Stimulated activated naive CD8-positive, alpha-beta T cell treated with anti-CD3 and anti-CD28 coated beads, Interleukin-15, amount 100 ng/mL, for 72 hours (primary cell): ENCODE data around the gene MAGEB3.
A peak's percentile ranks its signal among the peaks of the same experiment; 100 is the strongest.
"Not testable (repeated sequence)": the region's sequence is repeated elsewhere in the genome, so short reads cannot be mapped to it uniquely, and the experiment has no call there.

Experiments used
- ATAC-seq: fragments of 150-1000 bp; cut with Tn5 transposase; 2 replicates; pipeline ENCODE4 v1.10.0; 2021; ENCODE audit warnings: mild to moderate bottlenecking, moderate library complexity
- DNase-seq, 2 donors: peaks; one replicate each; pipeline ENCODE4 v3.0.0; 2021 to 2022
- H3K27ac Mint-ChIP-seq, 2 donors: one replicate each; pipeline ENCODE4 v1.8.0; 2022; ENCODE audit warnings: mild to moderate bottlenecking in 2 of 2, mixed read lengths in 2 of 2, moderate library complexity in 2 of 2
- H3K27me3 Mint-ChIP-seq: one replicate; pipeline ENCODE4 v1.8.0; 2022; ENCODE audit warnings: mixed read lengths
- H3K4me1 Mint-ChIP-seq: one replicate; pipeline ENCODE4 v1.8.0; 2022; ENCODE audit warnings: mild to moderate bottlenecking, mixed read lengths
- H3K4me3 Mint-ChIP-seq, 2 donors: one replicate each; pipeline ENCODE4 v1.8.0; 2022; ENCODE audit warnings: mild to moderate bottlenecking in 2 of 2, mixed read lengths in 2 of 2, moderate library complexity in 1 of 2
- H3K9me3 Mint-ChIP-seq, 2 donors: one replicate each; pipeline ENCODE4 v1.8.0; 2022; ENCODE audit warnings: mixed read lengths in 2 of 2

MAGEB3 gene, protein sequence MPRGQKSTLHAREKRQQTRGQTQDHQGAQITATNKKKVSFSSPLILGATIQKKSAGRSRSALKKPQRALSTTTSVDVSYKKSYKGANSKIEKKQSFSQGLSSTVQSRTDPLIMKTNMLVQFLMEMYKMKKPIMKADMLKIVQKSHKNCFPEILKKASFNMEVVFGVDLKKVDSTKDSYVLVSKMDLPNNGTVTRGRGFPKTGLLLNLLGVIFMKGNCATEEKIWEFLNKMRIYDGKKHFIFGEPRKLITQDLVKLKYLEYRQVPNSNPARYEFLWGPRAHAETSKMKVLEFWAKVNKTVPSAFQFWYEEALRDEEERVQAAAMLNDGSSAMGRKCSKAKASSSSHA

GRCh38 chrX:30230395-30230794 lies at the start of gene MAGEB3:
TSS of gene MAGEB3 (plus strand) at chrX:30230657. CDS start at chrX:30235925, 5,268 bp downstream.
- DNase-seq (no peak), ATAC-seq (no peak)
- no peaks in the 10 kb centered on the region for H3K27me3 Mint-ChIP-seq
- H3K27ac Mint-ChIP-seq: no peak within 1 kb of the TSS
- H3K4me1 Mint-ChIP-seq: no peaks in the 10 kb centered on the region
- no peak within 1 kb of the TSS for H3K4me3 Mint-ChIP-seq
- no peaks in the 10 kb centered on the region for H3K9me3 Mint-ChIP-seq

DNA sequence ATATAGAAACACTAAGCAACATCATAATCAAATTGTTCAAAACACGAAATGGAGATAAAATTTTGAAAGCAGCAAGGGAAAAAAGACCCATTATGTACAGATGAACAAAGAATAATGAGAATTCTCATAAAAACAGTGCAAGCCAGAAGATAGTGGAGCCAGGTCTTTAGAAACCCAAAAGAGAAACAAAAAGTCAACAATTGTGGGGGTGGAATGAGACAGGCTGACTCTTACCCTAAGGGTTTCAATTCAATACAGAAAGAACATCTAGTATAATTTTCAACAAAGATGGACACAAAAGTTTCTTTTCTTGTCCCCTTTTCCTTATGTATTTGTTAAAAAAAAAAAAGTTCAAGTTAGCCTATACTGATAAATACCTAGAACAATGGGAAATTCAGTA lies 49.1 kb upstream of the MAGEB3 start:
- ATAC-seq (no peak), DNase-seq (no peak)
- H3K4me1 Mint-ChIP-seq: no peaks in the 10 kb centered on the region
- no peaks in the 10 kb centered on the region for H3K27me3 Mint-ChIP-seq
- no peak overlapping the region for H3K27ac Mint-ChIP-seq
- no peak overlapping the region for H3K4me3 Mint-ChIP-seq
- H3K9me3 Mint-ChIP-seq: no peaks in the 10 kb centered on the region

DNA sequence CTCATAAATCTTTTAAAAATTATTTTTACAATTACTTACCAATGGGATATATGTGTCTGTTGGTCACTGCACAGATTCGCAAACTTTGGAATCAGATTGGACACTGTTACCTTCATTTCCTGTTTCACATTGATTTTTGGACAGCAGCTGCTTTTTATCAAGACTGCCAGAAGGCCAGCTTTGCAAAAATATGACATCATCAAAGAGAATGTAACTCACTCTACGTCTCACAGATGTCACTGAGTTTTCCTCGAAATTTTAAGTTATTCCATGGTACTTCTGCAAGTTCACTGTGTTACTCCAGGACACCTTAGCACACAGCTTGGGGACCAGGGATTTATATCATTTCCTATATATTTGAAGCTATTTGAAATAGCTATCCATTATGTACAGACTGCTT lies 46.9 kb upstream of the MAGEB3 start:
- H3K27ac Mint-ChIP-seq: no peak overlapping the region
- no peak overlapping the region for H3K4me3 Mint-ChIP-seq
- no peak for ATAC-seq
- no peaks in the 10 kb centered on the region for H3K9me3 Mint-ChIP-seq
- no peak for DNase-seq
- H3K4me1 Mint-ChIP-seq: no peaks in the 10 kb centered on the region
- H3K27me3 Mint-ChIP-seq: no peaks in the 10 kb centered on the region

- DNase-seq (no peak), ATAC-seq (no peak)
- Mint-ChIP-seq H3K27ac (no peak overlapping the region), H3K27me3 (no peaks in the 10 kb centered on the region), H3K4me1 (no peaks in the 10 kb centered on the region), H3K4me3 (no peak overlapping the region), H3K9me3 (no peaks in the 10 kb centered on the region)
Observed at GRCh38 chrX:30190426-30190825, 40.0 kb upstream of the MAGEB3 start.

- not testable (repeated sequence) for ATAC-seq, H3K4me1 Mint-ChIP-seq, DNase-seq, H3K27me3 Mint-ChIP-seq, H3K9me3 Mint-ChIP-seq, H3K4me3 Mint-ChIP-seq, H3K27ac Mint-ChIP-seq
Observed at GRCh38 chrX:30193910-30194309, 36.5 kb upstream of the MAGEB3 start.

DNA sequence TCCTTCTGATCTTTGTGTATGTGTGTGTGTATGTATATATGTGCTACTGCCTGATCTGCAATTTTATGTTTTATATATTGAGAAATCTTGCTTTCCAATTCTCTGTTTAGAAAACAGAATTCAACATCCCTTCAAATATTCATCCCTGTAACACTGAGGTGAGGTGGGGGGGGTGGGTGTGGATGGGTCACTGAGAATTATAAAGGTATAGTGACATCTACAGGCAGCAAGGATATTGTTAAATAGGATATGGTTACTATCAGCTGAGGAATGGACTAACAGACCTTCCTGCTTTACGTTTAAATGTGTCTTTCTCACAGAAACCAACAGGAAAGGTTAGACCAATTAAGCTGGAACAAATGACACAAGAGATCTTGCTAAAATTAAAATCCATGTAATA lies 34.1 kb upstream of the MAGEB3 start:
- H3K27me3 Mint-ChIP-seq: no peaks in the 10 kb centered on the region
- DNase-seq: no peak
- H3K27ac Mint-ChIP-seq: no peak overlapping the region
- no peak for ATAC-seq
- H3K4me3 Mint-ChIP-seq: no peak overlapping the region
- H3K4me1 Mint-ChIP-seq: no peaks in the 10 kb centered on the region
- H3K9me3 Mint-ChIP-seq: no peaks in the 10 kb centered on the region

GRCh38 chrX:30212172-30212571 lies 18.3 kb upstream of the MAGEB3 start:
- H3K9me3 Mint-ChIP-seq: no peaks in the 10 kb centered on the region
- no peak overlapping the region for H3K4me3 Mint-ChIP-seq
- no peak overlapping the region for H3K27ac Mint-ChIP-seq
- DNase-seq (no peak), ATAC-seq (no peak)
- H3K4me1 Mint-ChIP-seq: no peaks in the 10 kb centered on the region
- peaks cover 6% of the 10 kb centered on the region for H3K27me3 Mint-ChIP-seq

DNA sequence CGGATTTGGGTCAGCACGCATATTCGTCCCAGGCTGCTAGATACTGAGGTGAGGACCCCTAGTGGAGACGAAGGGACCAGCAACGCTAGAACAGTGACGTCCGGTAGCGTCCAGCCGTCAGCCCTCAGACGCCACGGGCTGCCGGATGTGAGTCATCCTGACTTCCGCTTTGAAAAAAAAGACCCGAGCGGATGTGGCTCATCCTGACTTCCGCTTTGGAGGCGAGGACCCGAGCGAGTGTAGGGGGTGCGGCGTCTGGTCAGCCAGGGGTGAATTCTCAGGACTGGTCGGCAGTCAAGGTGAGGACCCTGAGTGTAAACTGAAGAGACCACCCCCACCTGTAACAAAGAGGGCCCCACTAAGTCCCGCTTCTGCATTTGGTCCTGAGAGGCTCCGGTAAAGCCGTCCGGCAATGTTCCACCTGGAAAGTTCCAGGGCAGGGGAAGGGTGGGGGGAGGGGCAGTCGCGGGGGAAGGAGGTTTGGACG lies 15.1 kb upstream of the MAGEB3 start, which contains the start of gene MAGEB2:
TSS of gene MAGEB2 (plus strand) at position 207 of the 487 bp plus-strand sequence. CDS start 3,018 bp downstream, outside the sequence.
- Mint-ChIP-seq H3K27me3 (peaks cover 6% of the 10 kb centered on the region), H3K27ac (peak within 1 kb of the TSS in 1 of 2 donors; percentile 65)

DNA sequence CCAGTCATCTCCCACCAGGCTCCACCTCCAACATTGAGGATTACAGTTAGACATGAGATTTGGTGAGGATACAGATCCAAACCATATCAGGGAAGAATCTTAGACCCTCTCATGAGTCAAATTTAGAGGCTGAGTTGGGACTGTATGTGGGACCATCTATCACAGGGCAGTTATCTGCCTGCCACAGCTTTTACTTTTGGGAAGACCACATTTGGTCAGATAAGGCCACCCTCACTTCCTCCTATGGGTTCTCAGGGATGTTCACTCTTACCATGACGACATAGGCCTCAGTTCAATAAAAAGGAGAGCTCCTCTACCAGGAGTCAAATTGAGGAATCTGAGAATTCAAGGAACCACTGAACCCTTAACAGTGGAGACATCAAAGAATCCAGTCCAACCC lies 13.0 kb upstream of the MAGEB3 start:
- no peaks in the 10 kb centered on the region for H3K4me1 Mint-ChIP-seq
- H3K27ac Mint-ChIP-seq: no peak overlapping the region
- H3K27me3 Mint-ChIP-seq: no peaks in the 10 kb centered on the region
- no peak for ATAC-seq
- H3K4me3 Mint-ChIP-seq: no peak overlapping the region
- no peaks in the 10 kb centered on the region for H3K9me3 Mint-ChIP-seq
- no peak for DNase-seq

More for the DNA sequence above, 15.1 kb upstream of the MAGEB3 start, which contains the start of gene MAGEB2:
- H3K9me3 Mint-ChIP-seq: no peaks in the 10 kb centered on the region
- H3K4me1 Mint-ChIP-seq: no peaks in the 10 kb centered on the region
- ATAC-seq (no peak), DNase-seq (no peak)
- H3K4me3 Mint-ChIP-seq: no peak within 1 kb of the TSS

GRCh38 chrX:30219372-30219771 lies 11.1 kb upstream of the MAGEB3 start:
- H3K4me3 Mint-ChIP-seq: no peak overlapping the region
- H3K9me3 Mint-ChIP-seq: no peaks in the 10 kb centered on the region

DNA sequence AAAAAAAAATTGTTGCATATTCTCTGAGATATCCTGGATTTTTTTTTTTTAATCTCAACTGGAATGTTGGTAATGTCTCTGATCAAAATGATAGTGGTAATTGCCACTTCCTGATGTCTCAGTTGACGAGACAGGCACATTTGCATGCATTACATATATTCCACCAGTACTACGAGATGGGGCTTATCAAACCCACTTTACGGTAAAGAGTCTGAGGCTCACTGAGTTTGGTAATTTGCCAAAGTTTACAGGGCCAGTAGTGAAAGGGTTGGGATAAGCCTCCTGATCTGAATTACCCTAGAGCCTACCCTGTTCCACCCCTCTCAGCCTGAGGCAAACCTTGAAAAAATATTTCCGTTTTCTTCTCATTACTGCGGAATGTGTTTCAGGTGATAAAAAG lies 9.8 kb upstream of the MAGEB3 start:
- ATAC-seq (no peak), DNase-seq (no peak)
- H3K4me3 Mint-ChIP-seq: no peak overlapping the region
- H3K9me3 Mint-ChIP-seq: no peaks in the 10 kb centered on the region
- no peak overlapping the region for H3K27ac Mint-ChIP-seq
- no peaks in the 10 kb centered on the region for H3K4me1 Mint-ChIP-seq
- no peaks in the 10 kb centered on the region for H3K27me3 Mint-ChIP-seq

More at GRCh38 chrX:30219372-30219771, 11.1 kb upstream of the MAGEB3 start:
- Mint-ChIP-seq H3K27ac (no peak overlapping the region), H3K4me1 (no peaks in the 10 kb centered on the region), H3K27me3 (no peaks in the 10 kb centered on the region)
- DNase-seq (no peak), ATAC-seq (no peak)

GRCh38 chrX:30224536-30224935 lies 5.9 kb upstream of the MAGEB3 start:
- H3K4me3 Mint-ChIP-seq: no peak overlapping the region
- ATAC-seq: no peak
- no peaks in the 10 kb centered on the region for H3K9me3 Mint-ChIP-seq
- H3K4me1 Mint-ChIP-seq: no peaks in the 10 kb centered on the region
- DNase-seq: no peak
- no peaks in the 10 kb centered on the region for H3K27me3 Mint-ChIP-seq
- no peak overlapping the region for H3K27ac Mint-ChIP-seq

DNA sequence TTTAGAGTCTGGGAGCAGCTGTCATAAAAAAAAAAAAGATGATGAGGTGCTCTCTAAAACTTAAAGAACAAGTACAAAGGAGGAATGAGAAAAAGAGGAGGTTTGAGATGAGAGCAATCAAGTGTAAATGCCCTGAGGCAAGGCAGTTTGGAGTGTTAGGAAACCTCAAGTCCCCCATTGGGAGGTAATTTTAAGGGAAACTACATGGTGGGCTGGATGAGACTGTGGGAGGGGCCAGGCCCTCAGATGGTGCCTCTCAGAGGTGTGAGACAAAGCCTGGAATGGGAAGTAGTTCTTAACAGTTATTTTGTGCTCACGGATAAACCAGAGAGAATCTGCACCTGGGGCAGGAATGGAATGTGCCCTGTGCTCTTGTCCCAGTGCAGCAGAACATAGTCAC lies 1.9 kb upstream of the MAGEB3 start:
- Mint-ChIP-seq H3K27ac (no peak overlapping the region), H3K4me3 (no peak overlapping the region), H3K27me3 (no peaks in the 10 kb centered on the region), H3K4me1 (no peaks in the 10 kb centered on the region), H3K9me3 (no peaks in the 10 kb centered on the region)
- ATAC-seq: no peak
- DNase-seq: no peak

GRCh38 chrX:30241724-30242415 lies 11.4 kb downstream of the MAGEB3 start, which contains the start of gene MAGEB4:
TSS of gene MAGEB4 (plus strand) at chrX:30242000. CDS start at chrX:30242136, 136 bp downstream.
- H3K27ac Mint-ChIP-seq: no peak within 1 kb of the TSS
- DNase-seq: no peak
- no peak for ATAC-seq
- no peak within 1 kb of the TSS for H3K4me3 Mint-ChIP-seq
- no peaks in the 10 kb centered on the region for H3K27me3 Mint-ChIP-seq
- no peaks in the 10 kb centered on the region for H3K9me3 Mint-ChIP-seq
- H3K4me1 Mint-ChIP-seq: no peaks in the 10 kb centered on the region

GRCh38 chrX:30246769-30247489 lies 16.5 kb downstream of the MAGEB3 start, which contains the start of gene MAGEB1:
TSS of gene MAGEB1 (plus strand) at chrX:30247146. CDS start at chrX:30250494, 3,348 bp downstream.
- Mint-ChIP-seq H3K4me1 (no peaks in the 10 kb centered on the region), H3K27ac (no peak within 1 kb of the TSS), H3K4me3 (no peak within 1 kb of the TSS), H3K27me3 (no peaks in the 10 kb centered on the region), H3K9me3 (no peaks in the 10 kb centered on the region)
- no peak for ATAC-seq
- DNase-seq: no peak
